SK-N-SH treated with all-trans-retinoic acid at 6 μM for 48 hours (cell line): Measurements from ENCODE around the gene TTC28.

Source experiments
- ATAC-seq: fragments of 200-7000 bp; cut with Tn5 transposase; 3 replicates; pipeline ENCODE4 v1.9.1; 2020; ENCODE audit warnings: mild to moderate bottlenecking, moderate library complexity
- BACH2 ChIP-seq: fragments of 250-450 bp; sonication (Bioruptor Pico); IDR thresholded peaks from 2 replicates; pipeline ENCODE4 v1.9.0; 2021; ENCODE audit warnings: mild to moderate bottlenecking, borderline replicate concordance
- CSDC2 ChIP-seq: fragments of 250-450 bp; sonication (Bioruptor Pico); IDR thresholded peaks from 2 replicates; pipeline ENCODE4 v1.5.0; 2020; ENCODE audit warnings: mild to moderate bottlenecking, moderate library complexity
- ESRRG ChIP-seq: fragments of 250-450 bp; sonication (Bioruptor Pico); IDR thresholded peaks from 2 replicates; pipeline ENCODE4 v1.6.1; 2021; ENCODE audit warnings: mild to moderate bottlenecking
- GLIS3 ChIP-seq: fragments of 250-450 bp; sonication (Bioruptor Pico); IDR thresholded peaks from 2 replicates; pipeline ENCODE4 v1.5.0; 2020; ENCODE audit warnings: mild to moderate bottlenecking, moderate library complexity
- ISL1 ChIP-seq: fragments of 250-450 bp; sonication (Bioruptor Pico); IDR thresholded peaks from 2 replicates; pipeline ENCODE4 v2.1.2; 2022; ENCODE audit warnings: mild to moderate bottlenecking, moderate library complexity
- OSR1 ChIP-seq: fragments of 250-450 bp; sonication (Bioruptor Pico); IDR thresholded peaks from 2 replicates; pipeline ENCODE4 v1.8.0; 2022; ENCODE audit warnings: moderate library complexity, mild to moderate bottlenecking, inconsistent platforms
- PPARA ChIP-seq: fragments of 250-450 bp; sonication (Bioruptor Pico); IDR thresholded peaks from 2 replicates; pipeline ENCODE4 v1.5.0; 2020; ENCODE audit warnings: mild to moderate bottlenecking, borderline replicate concordance
- RARB ChIP-seq: fragments of 250-450 bp; sonication (Bioruptor Pico); IDR thresholded peaks from 2 replicates; pipeline ENCODE4 v1.8.0; 2021; ENCODE audit warnings: mild to moderate bottlenecking, moderate library complexity
- SNAI2 ChIP-seq: fragments of 250-450 bp; sonication (Bioruptor Pico); IDR thresholded peaks from 2 replicates; pipeline ENCODE4 v1.5.0; 2020; ENCODE audit warnings: mild to moderate bottlenecking, moderate library complexity
- TCF4 ChIP-seq: fragments of 250-450 bp; sonication (Bioruptor Pico); IDR thresholded peaks from 2 replicates; pipeline ENCODE4 v1.8.0; 2021; ENCODE audit warnings: mild to moderate bottlenecking, moderate library complexity, borderline replicate concordance
- TOX ChIP-seq: fragments of 250-450 bp; sonication (Bioruptor Pico); IDR thresholded peaks from 2 replicates; pipeline ENCODE4 v1.8.0; 2021; ENCODE audit warnings: mild to moderate bottlenecking, moderate library complexity, borderline replicate concordance
- ZC3H10 ChIP-seq: fragments of 250-450 bp; sonication (Bioruptor Pico); IDR thresholded peaks from 2 replicates; pipeline ENCODE4 v1.5.1; 2021; ENCODE audit warnings: mild to moderate bottlenecking, moderate library complexity
- ZFP3 ChIP-seq: fragments of 250-450 bp; sonication (Bioruptor Pico); IDR thresholded peaks from 2 replicates; pipeline ENCODE4 v1.5.0; 2020; ENCODE audit warnings: mild to moderate bottlenecking, moderate library complexity
- ZFP30 ChIP-seq: fragments of 450-650 bp; formaldehyde crosslinking; IDR thresholded peaks from 2 replicates; pipeline ENCODE4 v1.5.0; 2022; ENCODE audit warnings: mild to moderate bottlenecking, moderate library complexity
- ZNF565 ChIP-seq: fragments of 450-650 bp; formaldehyde crosslinking; conservative IDR thresholded peaks from 2 replicates; pipeline ENCODE4 v1.5.0; 2020; ENCODE audit warnings: low read depth, mild to moderate bottlenecking, moderate library complexity
- ZNF70 ChIP-seq: fragments of 450-650 bp; formaldehyde crosslinking; IDR thresholded peaks from 2 replicates; pipeline ENCODE4 v1.5.0; 2020; ENCODE audit warnings: mild to moderate bottlenecking, moderate library complexity
- ZNF8 ChIP-seq: fragments of 450-650 bp; formaldehyde crosslinking; IDR thresholded peaks from 2 replicates; pipeline ENCODE4 v1.5.0; 2020; ENCODE audit warnings: mild to moderate bottlenecking, moderate library complexity
- TF ChIP-seq, protein P1 (sequence below): fragments of 250-450 bp; sonication (Bioruptor Pico); IDR thresholded peaks from 2 replicates; pipeline ENCODE4 v1.5.1; 2020; ENCODE audit warnings: low read depth, mild to moderate bottlenecking, moderate library complexity
- TF ChIP-seq, protein P2 (sequence below): fragments of 250-450 bp; sonication (Bioruptor Pico); IDR thresholded peaks from 2 replicates; pipeline ENCODE4 v1.8.0; 2020; ENCODE audit warnings: mild to moderate bottlenecking, moderate library complexity, borderline replicate concordance
- TF ChIP-seq, protein P3 (sequence below): fragments of 250-450 bp; sonication (Bioruptor Pico); IDR thresholded peaks from 2 replicates; pipeline ENCODE4 v1.8.0; 2021; ENCODE audit warnings: low read depth, mild to moderate bottlenecking, moderate library complexity, borderline replicate concordance
- TF ChIP-seq, protein P4 (sequence below): fragments of 250-450 bp; sonication (Bioruptor Pico); IDR thresholded peaks from 2 replicates; pipeline ENCODE4 v1.5.1; 2021; ENCODE audit warnings: mild to moderate bottlenecking, moderate library complexity
- TF ChIP-seq, protein P5 (sequence below): fragments of 250-450 bp; sonication (Bioruptor Pico); IDR thresholded peaks from 2 replicates; pipeline ENCODE4 v1.5.0; 2020; ENCODE audit warnings: mild to moderate bottlenecking, moderate library complexity

The TTC28 gene

DNA sequence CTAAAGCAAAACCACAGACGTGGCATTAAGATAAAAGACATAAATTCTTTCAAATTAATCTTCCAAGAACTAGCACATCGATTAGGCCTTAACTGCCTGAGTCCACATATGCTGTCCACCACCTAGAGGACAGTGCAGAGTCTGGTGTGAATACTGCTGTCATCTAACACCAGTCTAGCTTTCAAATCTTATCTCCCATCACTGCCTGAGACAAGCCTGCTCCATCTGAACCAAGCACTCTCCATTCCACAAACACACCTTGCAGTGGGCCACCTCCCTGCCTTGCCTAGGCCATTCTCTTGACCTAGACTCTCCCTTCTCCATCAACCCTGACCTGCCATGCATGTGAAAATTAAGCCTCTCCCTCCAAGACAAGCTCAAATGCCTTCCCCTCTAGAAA lies 631.1 kb downstream of the TTC28 start:
- TF ChIP-seq GLIS3 (CRISPR knock-in tag): no peak
- TF ChIP-seq, protein P1, sequence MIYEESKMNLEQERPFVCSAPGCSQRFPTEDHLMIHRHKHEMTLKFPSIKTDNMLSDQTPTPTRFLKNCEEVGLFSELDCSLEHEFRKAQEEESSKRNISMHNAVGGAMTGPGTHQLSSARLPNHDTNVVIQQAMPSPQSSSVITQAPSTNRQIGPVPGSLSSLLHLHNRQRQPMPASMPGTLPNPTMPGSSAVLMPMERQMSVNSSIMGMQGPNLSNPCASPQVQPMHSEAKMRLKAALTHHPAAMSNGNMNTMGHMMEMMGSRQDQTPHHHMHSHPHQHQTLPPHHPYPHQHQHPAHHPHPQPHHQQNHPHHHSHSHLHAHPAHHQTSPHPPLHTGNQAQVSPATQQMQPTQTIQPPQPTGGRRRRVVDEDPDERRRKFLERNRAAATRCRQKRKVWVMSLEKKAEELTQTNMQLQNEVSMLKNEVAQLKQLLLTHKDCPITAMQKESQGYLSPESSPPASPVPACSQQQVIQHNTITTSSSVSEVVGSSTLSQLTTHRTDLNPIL (CRISPR knock-in tag): no peak
- no peak for TF ChIP-seq CSDC2 (CRISPR knock-in tag)
- TF ChIP-seq ESRRG (CRISPR knock-in tag): no peak
- TF ChIP-seq, protein P2, sequence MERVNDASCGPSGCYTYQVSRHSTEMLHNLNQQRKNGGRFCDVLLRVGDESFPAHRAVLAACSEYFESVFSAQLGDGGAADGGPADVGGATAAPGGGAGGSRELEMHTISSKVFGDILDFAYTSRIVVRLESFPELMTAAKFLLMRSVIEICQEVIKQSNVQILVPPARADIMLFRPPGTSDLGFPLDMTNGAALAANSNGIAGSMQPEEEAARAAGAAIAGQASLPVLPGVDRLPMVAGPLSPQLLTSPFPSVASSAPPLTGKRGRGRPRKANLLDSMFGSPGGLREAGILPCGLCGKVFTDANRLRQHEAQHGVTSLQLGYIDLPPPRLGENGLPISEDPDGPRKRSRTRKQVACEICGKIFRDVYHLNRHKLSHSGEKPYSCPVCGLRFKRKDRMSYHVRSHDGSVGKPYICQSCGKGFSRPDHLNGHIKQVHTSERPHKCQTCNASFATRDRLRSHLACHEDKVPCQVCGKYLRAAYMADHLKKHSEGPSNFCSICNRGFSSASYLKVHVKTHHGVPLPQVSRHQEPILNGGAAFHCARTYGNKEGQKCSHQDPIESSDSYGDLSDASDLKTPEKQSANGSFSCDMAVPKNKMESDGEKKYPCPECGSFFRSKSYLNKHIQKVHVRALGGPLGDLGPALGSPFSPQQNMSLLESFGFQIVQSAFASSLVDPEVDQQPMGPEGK (CRISPR knock-in tag): no peak
- no peak for TF ChIP-seq ZFP3 (CRISPR knock-in tag)
- TF ChIP-seq, protein P3, sequence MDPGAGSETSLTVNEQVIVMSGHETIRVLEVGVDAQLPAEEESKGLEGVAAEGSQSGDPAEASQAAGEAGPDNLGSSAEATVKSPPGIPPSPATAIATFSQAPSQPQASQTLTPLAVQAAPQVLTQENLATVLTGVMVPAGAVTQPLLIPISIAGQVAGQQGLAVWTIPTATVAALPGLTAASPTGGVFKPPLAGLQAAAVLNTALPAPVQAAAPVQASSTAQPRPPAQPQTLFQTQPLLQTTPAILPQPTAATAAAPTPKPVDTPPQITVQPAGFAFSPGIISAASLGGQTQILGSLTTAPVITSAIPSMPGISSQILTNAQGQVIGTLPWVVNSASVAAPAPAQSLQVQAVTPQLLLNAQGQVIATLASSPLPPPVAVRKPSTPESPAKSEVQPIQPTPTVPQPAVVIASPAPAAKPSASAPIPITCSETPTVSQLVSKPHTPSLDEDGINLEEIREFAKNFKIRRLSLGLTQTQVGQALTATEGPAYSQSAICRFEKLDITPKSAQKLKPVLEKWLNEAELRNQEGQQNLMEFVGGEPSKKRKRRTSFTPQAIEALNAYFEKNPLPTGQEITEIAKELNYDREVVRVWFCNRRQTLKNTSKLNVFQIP (CRISPR knock-in tag): no peak
- no peak for TF ChIP-seq ISL1 (CRISPR knock-in tag)
- no peak for TF ChIP-seq RARB
- TF ChIP-seq ZNF70 (CRISPR knock-in tag): no peak
- TF ChIP-seq, protein P4, sequence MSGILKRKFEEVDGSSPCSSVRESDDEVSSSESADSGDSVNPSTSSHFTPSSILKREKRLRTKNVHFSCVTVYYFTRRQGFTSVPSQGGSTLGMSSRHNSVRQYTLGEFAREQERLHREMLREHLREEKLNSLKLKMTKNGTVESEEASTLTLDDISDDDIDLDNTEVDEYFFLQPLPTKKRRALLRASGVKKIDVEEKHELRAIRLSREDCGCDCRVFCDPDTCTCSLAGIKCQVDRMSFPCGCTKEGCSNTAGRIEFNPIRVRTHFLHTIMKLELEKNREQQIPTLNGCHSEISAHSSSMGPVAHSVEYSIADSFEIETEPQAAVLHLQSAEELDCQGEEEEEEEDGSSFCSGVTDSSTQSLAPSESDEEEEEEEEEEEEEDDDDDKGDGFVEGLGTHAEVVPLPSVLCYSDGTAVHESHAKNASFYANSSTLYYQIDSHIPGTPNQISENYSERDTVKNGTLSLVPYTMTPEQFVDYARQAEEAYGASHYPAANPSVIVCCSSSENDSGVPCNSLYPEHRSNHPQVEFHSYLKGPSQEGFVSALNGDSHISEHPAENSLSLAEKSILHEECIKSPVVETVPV (CRISPR knock-in tag): no peak
- TF ChIP-seq TCF4 (CRISPR knock-in tag): no peak
- TF ChIP-seq ZFP30: no peak
- no peak for TF ChIP-seq ZNF565 (CRISPR knock-in tag)
- TF ChIP-seq ZC3H10: no peak
- no peak for ATAC-seq

DNA sequence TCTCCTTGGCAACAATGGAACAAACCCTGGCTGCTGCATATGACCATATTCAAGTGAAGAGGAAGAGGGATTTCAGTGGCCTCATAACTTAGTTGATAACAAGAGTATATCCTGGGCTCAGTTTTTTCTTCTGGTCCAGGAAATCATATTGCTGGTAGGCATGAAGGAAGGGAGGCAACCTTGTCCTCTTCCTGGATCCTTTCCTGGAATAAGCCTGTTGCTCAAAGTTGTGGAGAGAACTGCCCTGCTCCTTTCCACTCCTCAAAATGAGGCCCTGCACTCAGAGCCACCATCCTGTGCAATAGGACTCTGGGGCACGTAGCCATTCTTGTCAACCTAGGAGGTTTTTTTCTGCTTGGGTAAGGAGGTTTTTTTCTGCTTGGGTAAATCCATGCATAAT lies 631.9 kb downstream of the TTC28 start:
- no peak for TF ChIP-seq ZNF70 (CRISPR knock-in tag)
- TF ChIP-seq, protein P1 (CRISPR knock-in tag): no peak
- no peak for TF ChIP-seq ZNF8 (CRISPR knock-in tag)
- no peak for TF ChIP-seq BACH2 (CRISPR knock-in tag)
- no peak for TF ChIP-seq ZNF565 (CRISPR knock-in tag)
- TF ChIP-seq, protein P4 (CRISPR knock-in tag): no peak
- no peak for TF ChIP-seq CSDC2 (CRISPR knock-in tag)
- TF ChIP-seq, all 23 proteins: peak for 0
- no peak for ATAC-seq

DNA sequence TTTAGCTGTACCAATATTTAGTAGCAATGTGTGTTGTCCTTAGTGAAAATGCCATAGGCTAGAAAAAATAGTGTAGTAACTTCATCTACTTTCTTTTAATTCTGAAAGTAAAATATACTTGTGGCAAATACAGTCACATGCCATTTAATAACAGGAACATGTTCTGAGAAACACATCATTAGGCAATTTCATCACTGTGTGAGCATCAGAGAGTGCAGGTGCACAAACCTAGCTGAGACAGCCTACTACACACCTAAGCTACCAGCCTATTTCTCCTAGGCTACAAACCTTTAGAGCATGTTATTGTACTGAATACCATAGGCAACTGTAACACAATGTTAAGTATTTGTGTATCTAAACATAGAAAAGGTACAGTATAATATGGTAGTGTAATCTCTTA lies 633.5 kb downstream of the TTC28 start:
- TF ChIP-seq ZFP30: no peak
- TF ChIP-seq PPARA (CRISPR knock-in tag): no peak
- TF ChIP-seq SNAI2 (CRISPR knock-in tag): no peak
- TF ChIP-seq, protein P5, sequence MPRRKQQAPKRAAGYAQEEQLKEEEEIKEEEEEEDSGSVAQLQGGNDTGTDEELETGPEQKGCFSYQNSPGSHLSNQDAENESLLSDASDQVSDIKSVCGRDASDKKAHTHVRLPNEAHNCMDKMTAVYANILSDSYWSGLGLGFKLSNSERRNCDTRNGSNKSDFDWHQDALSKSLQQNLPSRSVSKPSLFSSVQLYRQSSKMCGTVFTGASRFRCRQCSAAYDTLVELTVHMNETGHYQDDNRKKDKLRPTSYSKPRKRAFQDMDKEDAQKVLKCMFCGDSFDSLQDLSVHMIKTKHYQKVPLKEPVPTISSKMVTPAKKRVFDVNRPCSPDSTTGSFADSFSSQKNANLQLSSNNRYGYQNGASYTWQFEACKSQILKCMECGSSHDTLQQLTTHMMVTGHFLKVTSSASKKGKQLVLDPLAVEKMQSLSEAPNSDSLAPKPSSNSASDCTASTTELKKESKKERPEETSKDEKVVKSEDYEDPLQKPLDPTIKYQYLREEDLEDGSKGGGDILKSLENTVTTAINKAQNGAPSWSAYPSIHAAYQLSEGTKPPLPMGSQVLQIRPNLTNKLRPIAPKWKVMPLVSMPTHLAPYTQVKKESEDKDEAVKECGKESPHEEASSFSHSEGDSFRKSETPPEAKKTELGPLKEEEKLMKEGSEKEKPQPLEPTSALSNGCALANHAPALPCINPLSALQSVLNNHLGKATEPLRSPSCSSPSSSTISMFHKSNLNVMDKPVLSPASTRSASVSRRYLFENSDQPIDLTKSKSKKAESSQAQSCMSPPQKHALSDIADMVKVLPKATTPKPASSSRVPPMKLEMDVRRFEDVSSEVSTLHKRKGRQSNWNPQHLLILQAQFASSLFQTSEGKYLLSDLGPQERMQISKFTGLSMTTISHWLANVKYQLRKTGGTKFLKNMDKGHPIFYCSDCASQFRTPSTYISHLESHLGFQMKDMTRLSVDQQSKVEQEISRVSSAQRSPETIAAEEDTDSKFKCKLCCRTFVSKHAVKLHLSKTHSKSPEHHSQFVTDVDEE: no peak
- no peak for TF ChIP-seq OSR1
- no peak for TF ChIP-seq TOX (CRISPR knock-in tag)
- no peak for TF ChIP-seq TCF4 (CRISPR knock-in tag)
- no peak for TF ChIP-seq BACH2 (CRISPR knock-in tag)
- TF ChIP-seq ESRRG (CRISPR knock-in tag): no peak
- no peak for TF ChIP-seq ZNF8 (CRISPR knock-in tag)
- no peak for TF ChIP-seq ZNF565 (CRISPR knock-in tag)
- TF ChIP-seq, all 23 proteins: peak for 0

More for the DNA sequence above, 633.5 kb downstream of the TTC28 start:
- no peak for ATAC-seq
